ENCODE data around the gene MATR3. TPM values are rescaled to one million over a fixed set of nuclear protein-coding genes. Genes with fewer than 3 reads are reported as not detected.

The MATR3 gene
- polyA plus RNA-seq, 1 donor (not counting 4 experiments of a cell fraction or from before 2014, with no cell fraction given): 122 TPM

DNA sequence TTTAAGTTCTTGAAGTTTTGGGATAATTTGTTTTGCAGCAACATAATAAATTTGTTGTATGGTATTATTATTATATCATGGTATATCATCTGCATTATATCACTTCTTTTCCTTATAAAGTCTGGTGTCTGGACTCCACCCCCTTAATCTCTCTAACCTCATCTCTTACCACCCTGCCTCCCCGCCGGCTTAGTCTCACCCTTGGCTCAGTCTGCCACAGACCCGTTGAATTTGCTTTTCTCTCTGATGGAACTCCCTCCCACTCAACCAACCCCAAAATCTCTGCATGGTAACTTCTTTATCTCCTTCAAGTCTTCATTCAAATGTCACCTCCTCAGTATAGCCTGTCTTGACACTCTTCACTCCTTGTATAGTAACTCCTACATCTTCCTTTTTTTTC lies 29.6 kb upstream of the MATR3 start:
- no peak for DNase-seq (ENCODE audit: low read depth, low spot score)
- Histone ChIP-seq H2AFZ (ENCODE audit: control insufficient read depth, low read length) (no peak overlapping the region), H3K4me2 (ENCODE audit: control insufficient read depth, extremely low read depth, insufficient read depth, low read depth, low read length) (no peak overlapping the region), H3K9me1 (ENCODE audit: control insufficient read depth, extremely low read depth, insufficient read depth, low read length) (no peaks in the 10 kb centered on the region), H3K9ac (ENCODE audit: control insufficient read depth, extremely low read depth, insufficient read depth, low read length) (no peak overlapping the region), H3K9me3 (ENCODE audit: control insufficient read depth, low read depth, low read length) (no peaks in the 10 kb centered on the region), H3K27ac (ENCODE audit: control insufficient read depth, insufficient read depth, low read length) (no peak overlapping the region), H4K20me1 (ENCODE audit: control insufficient read depth, extremely low read depth, insufficient read depth, low read length) (no peaks in the 10 kb centered on the region), H3K79me2 (ENCODE audit: control insufficient read depth, insufficient read depth, low read length) (no peaks in the 10 kb centered on the region), H3K4me3 (ENCODE audit: control insufficient read depth in 2 of 3, extremely low read depth in 1 of 3, insufficient read depth in 2 of 3, low read depth in 1 of 3, low read length in 3 of 3) (no peak overlapping the region), H3K36me3 (ENCODE audit: control insufficient read depth in 2 of 2, extremely low read depth in 1 of 2, insufficient read depth in 2 of 2, low read length in 2 of 2) (no peaks in the 10 kb centered on the region), H3K4me1 (ENCODE audit: control insufficient read depth, extremely low read depth, insufficient read depth, low read length) (no peaks in the 10 kb centered on the region), H3K27me3 (ENCODE audit: control insufficient read depth, extremely low read depth, insufficient read depth, low read length) (no peaks in the 10 kb centered on the region)
- dilution Hi-C loops (cut with MboI; ENCODE audit: extremely low pct_ligation_motif_present, low sequenced_read_pairs): no loop called here
- no peak for FAIRE-seq
- no peak for TF ChIP-seq EZH2 (IDR thresholded peaks at IDR 0.05; ENCODE audit: low read length)
- TF ChIP-seq, protein P1, sequence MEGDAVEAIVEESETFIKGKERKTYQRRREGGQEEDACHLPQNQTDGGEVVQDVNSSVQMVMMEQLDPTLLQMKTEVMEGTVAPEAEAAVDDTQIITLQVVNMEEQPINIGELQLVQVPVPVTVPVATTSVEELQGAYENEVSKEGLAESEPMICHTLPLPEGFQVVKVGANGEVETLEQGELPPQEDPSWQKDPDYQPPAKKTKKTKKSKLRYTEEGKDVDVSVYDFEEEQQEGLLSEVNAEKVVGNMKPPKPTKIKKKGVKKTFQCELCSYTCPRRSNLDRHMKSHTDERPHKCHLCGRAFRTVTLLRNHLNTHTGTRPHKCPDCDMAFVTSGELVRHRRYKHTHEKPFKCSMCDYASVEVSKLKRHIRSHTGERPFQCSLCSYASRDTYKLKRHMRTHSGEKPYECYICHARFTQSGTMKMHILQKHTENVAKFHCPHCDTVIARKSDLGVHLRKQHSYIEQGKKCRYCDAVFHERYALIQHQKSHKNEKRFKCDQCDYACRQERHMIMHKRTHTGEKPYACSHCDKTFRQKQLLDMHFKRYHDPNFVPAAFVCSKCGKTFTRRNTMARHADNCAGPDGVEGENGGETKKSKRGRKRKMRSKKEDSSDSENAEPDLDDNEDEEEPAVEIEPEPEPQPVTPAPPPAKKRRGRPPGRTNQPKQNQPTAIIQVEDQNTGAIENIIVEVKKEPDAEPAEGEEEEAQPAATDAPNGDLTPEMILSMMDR (optimal IDR thresholded peaks at IDR 0.05 in 1 of 3, IDR thresholded peaks at IDR 0.05 in 1 of 3, conservative IDR thresholded peaks at IDR 0.05 in 1 of 3; ENCODE audit: extremely low read depth in 1 of 3, insufficient read depth in 2 of 3, low read length in 3 of 3): no peak

DNA sequence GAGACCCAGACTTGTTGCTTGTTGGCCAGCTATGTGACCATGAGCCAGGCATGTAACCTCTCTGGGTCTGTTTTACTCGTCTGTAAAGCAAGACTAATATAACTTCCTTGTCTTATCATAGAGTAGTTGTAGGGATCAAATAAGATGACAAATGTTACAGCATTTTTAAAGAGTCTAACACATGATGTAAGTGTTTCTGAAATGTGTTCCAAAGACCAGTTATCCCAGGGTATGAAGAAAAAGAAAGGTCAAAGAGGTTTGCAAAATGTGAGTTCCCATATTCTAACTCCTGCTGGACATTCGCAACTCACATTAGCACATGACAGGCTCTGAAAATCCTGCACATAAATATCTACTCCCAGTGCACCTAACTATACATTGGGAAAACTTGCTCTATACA lies 28.5 kb upstream of the MATR3 start:
- Histone ChIP-seq H4K20me1 (ENCODE audit: control insufficient read depth, extremely low read depth, insufficient read depth, low read length) (no peaks in the 10 kb centered on the region), H3K79me2 (ENCODE audit: control insufficient read depth, insufficient read depth, low read length) (no peaks in the 10 kb centered on the region), H3K9ac (ENCODE audit: control insufficient read depth, extremely low read depth, insufficient read depth, low read length) (no peak overlapping the region), H3K4me3 (ENCODE audit: control insufficient read depth in 2 of 3, extremely low read depth in 1 of 3, insufficient read depth in 2 of 3, low read depth in 1 of 3, low read length in 3 of 3) (no peak overlapping the region), H2AFZ (ENCODE audit: control insufficient read depth, low read length) (no peak overlapping the region), H3K4me1 (ENCODE audit: control insufficient read depth, extremely low read depth, insufficient read depth, low read length) (no peaks in the 10 kb centered on the region), H3K27ac (ENCODE audit: control insufficient read depth, insufficient read depth, low read length) (no peak overlapping the region), H3K27me3 (ENCODE audit: control insufficient read depth, extremely low read depth, insufficient read depth, low read length) (no peaks in the 10 kb centered on the region), H3K4me2 (ENCODE audit: control insufficient read depth, extremely low read depth, insufficient read depth, low read depth, low read length) (no peak overlapping the region), H3K36me3 (ENCODE audit: control insufficient read depth in 2 of 2, extremely low read depth in 1 of 2, insufficient read depth in 2 of 2, low read length in 2 of 2) (no peaks in the 10 kb centered on the region), H3K9me1 (ENCODE audit: control insufficient read depth, extremely low read depth, insufficient read depth, low read length) (no peaks in the 10 kb centered on the region), H3K9me3 (ENCODE audit: control insufficient read depth, low read depth, low read length) (no peaks in the 10 kb centered on the region)
- FAIRE-seq: no peak
- DNase-seq (ENCODE audit: low read depth, low spot score): no peak
- dilution Hi-C loops (cut with MboI; ENCODE audit: extremely low pct_ligation_motif_present, low sequenced_read_pairs): no loop called here
- no peak for TF ChIP-seq EZH2 (IDR thresholded peaks at IDR 0.05; ENCODE audit: low read length)
- TF ChIP-seq, protein P1 (optimal IDR thresholded peaks at IDR 0.05 in 1 of 3, IDR thresholded peaks at IDR 0.05 in 1 of 3, conservative IDR thresholded peaks at IDR 0.05 in 1 of 3; ENCODE audit: extremely low read depth in 1 of 3, insufficient read depth in 2 of 3, low read length in 3 of 3): no peak
